ENCODE data around the gene SETX. TPM values are rescaled to one million over a fixed set of nuclear protein-coding genes. Genes with fewer than 3 reads are reported as not detected.

SETX gene
- polyA plus RNA-seq, 4 donors: 16.1 to 34.5 (median 17.8) TPM

GRCh38 chr9:132235125-132235524, 119.7 kb downstream of the SETX start:
- Histone ChIP-seq H3K4me3 (ENCODE audit: low read depth in 1 of 3, low read length in 3 of 3) (no peak overlapping the region), H3K27me3 (ENCODE audit: control insufficient read depth in 3 of 3, insufficient read depth in 3 of 3, low read length in 3 of 3) (peaks cover 0 to 14% (median 0%) of the 10 kb centered on the region in 3 donors), H3K36me3 (ENCODE audit: control insufficient read depth in 3 of 3, insufficient read depth in 2 of 3, low read depth in 1 of 3, low read length in 3 of 3) (no peaks in the 10 kb centered on the region), H3K27ac (ENCODE audit: low read depth in 1 of 3, low read length in 2 of 3) (no peak overlapping the region), H3K4me1 (ENCODE audit: control insufficient read depth in 3 of 3, insufficient read depth in 2 of 3, low read depth in 1 of 3, low read length in 2 of 3) (peaks cover 0 to under 1% (median 0%) of the 10 kb centered on the region in 3 donors), H3K9me3 (ENCODE audit: control insufficient read depth in 2 of 2, insufficient read depth in 1 of 2, low read depth in 1 of 2, low read length in 1 of 2) (no peaks in the 10 kb centered on the region)
- 83 to 88% (median 84%) methylated on average over 9 of the region's 9 CpGs for WGBS, 3 donors
- FAIRE-seq: no peak
- no peak for DNase-seq

GRCh38 chr9:132234535-132234934, 120.3 kb downstream of the SETX start:
- no peak for FAIRE-seq
- 55 to 68% (median 65%) methylated on average over 12 of the region's 12 CpGs for WGBS, 3 donors
- H3K9me3 ChIP-seq (ENCODE audit: control insufficient read depth in 2 of 2, insufficient read depth in 1 of 2, low read depth in 1 of 2, low read length in 1 of 2): no peaks in the 10 kb centered on the region
- H3K36me3 ChIP-seq (ENCODE audit: control insufficient read depth in 3 of 3, insufficient read depth in 2 of 3, low read depth in 1 of 3, low read length in 3 of 3): no peaks in the 10 kb centered on the region
- H3K27me3 ChIP-seq (ENCODE audit: control insufficient read depth in 3 of 3, insufficient read depth in 3 of 3, low read length in 3 of 3): peaks cover 0 to 12% (median 0%) of the 10 kb centered on the region in 3 donors
- H3K27ac ChIP-seq (ENCODE audit: low read depth in 1 of 3, low read length in 2 of 3): no peak overlapping the region
- no peak overlapping the region for H3K4me3 ChIP-seq (ENCODE audit: low read depth in 1 of 3, low read length in 3 of 3)
- H3K4me1 ChIP-seq (ENCODE audit: control insufficient read depth in 3 of 3, insufficient read depth in 2 of 3, low read depth in 1 of 3, low read length in 2 of 3): no peaks in the 10 kb centered on the region
- no peak for DNase-seq

- Histone ChIP-seq H3K27ac (ENCODE audit: low read depth in 1 of 3, low read length in 2 of 3) (no peak overlapping the region), H3K36me3 (ENCODE audit: control insufficient read depth in 3 of 3, insufficient read depth in 2 of 3, low read depth in 1 of 3, low read length in 3 of 3) (no peaks in the 10 kb centered on the region), H3K4me1 (ENCODE audit: control insufficient read depth in 3 of 3, insufficient read depth in 2 of 3, low read depth in 1 of 3, low read length in 2 of 3) (no peaks in the 10 kb centered on the region), H3K9me3 (ENCODE audit: control insufficient read depth in 2 of 2, insufficient read depth in 1 of 2, low read depth in 1 of 2, low read length in 1 of 2) (no peaks in the 10 kb centered on the region), H3K4me3 (ENCODE audit: low read depth in 1 of 3, low read length in 3 of 3) (no peak overlapping the region), H3K27me3 (ENCODE audit: control insufficient read depth in 3 of 3, insufficient read depth in 3 of 3, low read length in 3 of 3) (peaks cover 0 to 7% (median 0%) of the 10 kb centered on the region in 3 donors)
- DNase-seq (no peak), FAIRE-seq (no peak)
- WGBS, 3 donors: 51 to 65% (median 63%) methylated on average over 3 of the region's 3 CpGs
Observed at GRCh38 chr9:132233138-132233537, 121.6 kb downstream of the SETX start.

DNA sequence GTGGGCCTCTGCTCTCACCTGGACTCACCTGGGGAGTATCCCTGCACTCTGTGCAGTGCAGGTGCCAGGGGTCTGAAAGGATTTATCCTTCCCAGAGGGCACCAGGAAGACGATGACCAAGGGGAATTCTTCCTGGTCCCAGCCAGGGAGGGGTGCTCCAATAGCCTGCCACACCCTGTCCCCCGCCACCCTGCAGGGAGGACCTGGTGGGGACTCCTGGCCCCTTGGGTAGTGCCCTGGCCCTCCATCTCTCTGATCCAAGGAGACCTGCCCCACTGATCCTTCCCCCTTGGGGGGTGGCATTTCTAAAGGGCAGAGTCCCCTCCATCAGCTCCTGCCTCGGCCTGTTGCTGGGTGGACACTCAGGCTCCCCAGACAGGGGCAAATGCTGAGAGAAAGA, 122.3 kb downstream of the SETX start:
- Histone ChIP-seq H3K27ac (ENCODE audit: low read depth in 1 of 3, low read length in 2 of 3) (no peak overlapping the region), H3K4me1 (ENCODE audit: control insufficient read depth in 3 of 3, insufficient read depth in 2 of 3, low read depth in 1 of 3, low read length in 2 of 3) (no peaks in the 10 kb centered on the region), H3K27me3 (ENCODE audit: control insufficient read depth in 3 of 3, insufficient read depth in 3 of 3, low read length in 3 of 3) (peaks cover 0 to 7% (median 0%) of the 10 kb centered on the region in 3 donors), H3K36me3 (ENCODE audit: control insufficient read depth in 3 of 3, insufficient read depth in 2 of 3, low read depth in 1 of 3, low read length in 3 of 3) (no peaks in the 10 kb centered on the region), H3K9me3 (ENCODE audit: control insufficient read depth in 2 of 2, insufficient read depth in 1 of 2, low read depth in 1 of 2, low read length in 1 of 2) (no peaks in the 10 kb centered on the region), H3K4me3 (ENCODE audit: low read depth in 1 of 3, low read length in 3 of 3) (no peak overlapping the region)
- FAIRE-seq (no peak), DNase-seq (no peak)
- WGBS, 3 donors: 48 to 75% (median 59%) methylated on average over 2 to 3 of the region's 3 CpGs

GRCh38 chr9:132231019-132231701, 123.6 kb downstream of the SETX start:
- Histone ChIP-seq H3K4me1 (ENCODE audit: control insufficient read depth in 3 of 3, insufficient read depth in 2 of 3, low read depth in 1 of 3, low read length in 2 of 3) (no peaks in the 10 kb centered on the region), H3K36me3 (ENCODE audit: control insufficient read depth in 3 of 3, insufficient read depth in 2 of 3, low read depth in 1 of 3, low read length in 3 of 3) (no peaks in the 10 kb centered on the region), H3K27me3 (ENCODE audit: control insufficient read depth in 3 of 3, insufficient read depth in 3 of 3, low read length in 3 of 3) (peaks cover 0 to 2% (median 0%) of the 10 kb centered on the region in 3 donors), H3K4me3 (ENCODE audit: low read depth in 1 of 3, low read length in 3 of 3) (no peak overlapping the region), H3K9me3 (ENCODE audit: control insufficient read depth in 2 of 2, insufficient read depth in 1 of 2, low read depth in 1 of 2, low read length in 1 of 2) (no peaks in the 10 kb centered on the region), H3K27ac (ENCODE audit: low read depth in 1 of 3, low read length in 2 of 3) (no peak overlapping the region)
- DNase-seq (no peak), FAIRE-seq (no peak)
- 62 to 68% (median 63%) methylated on average over 18 to 20 of the region's 20 CpGs for WGBS, 3 donors

DNA sequence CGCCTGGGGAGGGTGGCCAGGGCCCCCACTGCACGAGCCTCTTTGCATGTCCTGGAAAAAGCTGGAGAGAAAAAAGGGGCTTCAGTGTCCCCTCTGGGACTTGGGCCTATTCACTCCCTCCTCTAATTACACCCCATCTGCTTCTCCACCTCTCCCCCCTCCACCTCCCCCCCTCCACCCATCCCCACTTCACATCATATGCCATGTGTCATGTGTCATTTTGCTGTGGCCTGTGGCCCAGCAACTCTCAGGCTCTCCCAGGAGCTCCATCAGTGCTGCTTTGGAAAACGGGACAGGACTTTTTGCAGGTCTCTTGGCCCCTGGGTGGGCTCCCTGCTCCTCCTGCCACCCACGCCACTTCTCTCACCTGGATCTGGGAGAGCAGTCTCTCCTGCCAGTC, 124.2 kb downstream of the SETX start:
- WGBS, 3 donors: 72 to 78% (median 76%) methylated on average over 3 to 4 of the region's 4 CpGs
- peaks cover 0 to 2% (median 0%) of the 10 kb centered on the region in 3 donors for H3K27me3 ChIP-seq (ENCODE audit: control insufficient read depth in 3 of 3, insufficient read depth in 3 of 3, low read length in 3 of 3)
- no peak for FAIRE-seq
- no peaks in the 10 kb centered on the region for H3K36me3 ChIP-seq (ENCODE audit: control insufficient read depth in 3 of 3, insufficient read depth in 2 of 3, low read depth in 1 of 3, low read length in 3 of 3)
- H3K27ac ChIP-seq (ENCODE audit: low read depth in 1 of 3, low read length in 2 of 3): no peak overlapping the region
- no peaks in the 10 kb centered on the region for H3K9me3 ChIP-seq (ENCODE audit: control insufficient read depth in 2 of 2, insufficient read depth in 1 of 2, low read depth in 1 of 2, low read length in 1 of 2)
- H3K4me1 ChIP-seq (ENCODE audit: control insufficient read depth in 3 of 3, insufficient read depth in 2 of 3, low read depth in 1 of 3, low read length in 2 of 3): no peaks in the 10 kb centered on the region
- DNase-seq: no peak
- H3K4me3 ChIP-seq (ENCODE audit: low read depth in 1 of 3, low read length in 3 of 3): no peak overlapping the region

- Histone ChIP-seq H3K4me1 (ENCODE audit: control insufficient read depth in 3 of 3, insufficient read depth in 2 of 3, low read depth in 1 of 3, low read length in 2 of 3) (no peaks in the 10 kb centered on the region), H3K27me3 (ENCODE audit: control insufficient read depth in 3 of 3, insufficient read depth in 3 of 3, low read length in 3 of 3) (peaks cover 0 to 2% (median 2%) of the 10 kb centered on the region in 3 donors), H3K9me3 (ENCODE audit: control insufficient read depth in 2 of 2, insufficient read depth in 1 of 2, low read depth in 1 of 2, low read length in 1 of 2) (no peaks in the 10 kb centered on the region), H3K27ac (ENCODE audit: low read depth in 1 of 3, low read length in 2 of 3) (no peak overlapping the region), H3K4me3 (ENCODE audit: low read depth in 1 of 3, low read length in 3 of 3) (no peak overlapping the region), H3K36me3 (ENCODE audit: control insufficient read depth in 3 of 3, insufficient read depth in 2 of 3, low read depth in 1 of 3, low read length in 3 of 3) (no peaks in the 10 kb centered on the region)
- no peak for DNase-seq
- FAIRE-seq: no peak
- WGBS, 3 donors: 45 to 59% (median 58%) methylated on average over 10 to 12 of the region's 12 CpGs
Observed at GRCh38 chr9:132228062-132228461, 126.7 kb downstream of the SETX start.

- FAIRE-seq (no peak), DNase-seq (no peak)
- Histone ChIP-seq H3K36me3 (ENCODE audit: control insufficient read depth in 3 of 3, insufficient read depth in 2 of 3, low read depth in 1 of 3, low read length in 3 of 3) (no peaks in the 10 kb centered on the region), H3K27ac (ENCODE audit: low read depth in 1 of 3, low read length in 2 of 3) (no peak overlapping the region), H3K9me3 (ENCODE audit: control insufficient read depth in 2 of 2, insufficient read depth in 1 of 2, low read depth in 1 of 2, low read length in 1 of 2) (no peaks in the 10 kb centered on the region), H3K4me1 (ENCODE audit: control insufficient read depth in 3 of 3, insufficient read depth in 2 of 3, low read depth in 1 of 3, low read length in 2 of 3) (no peaks in the 10 kb centered on the region), H3K4me3 (ENCODE audit: low read depth in 1 of 3, low read length in 3 of 3) (no peak overlapping the region), H3K27me3 (ENCODE audit: control insufficient read depth in 3 of 3, insufficient read depth in 3 of 3, low read length in 3 of 3) (peaks cover 0 to 6% (median 2%) of the 10 kb centered on the region in 3 donors)
- WGBS, 3 donors: 76 to 85% (median 81%) methylated on average over 26 to 34 of the region's 34 CpGs
Observed at GRCh38 chr9:132226571-132227430, 128.0 kb downstream of the SETX start.
